HepG2 (cell line): ENCODE data around the gene RNF114.

Experiments used
- CREM ChIP-seq, 2 experiments: sonication (generic) in 1 of 2; formaldehyde crosslinking in 1 of 2; IDR thresholded peaks; 2 replicates each; pipeline versions ENCODE4 v1.4.0 to v1.6.1; 2016 to 2020; ENCODE audit warnings: antibody characterized with exemption in 1 of 2, mild to moderate bottlenecking in 1 of 2, missing genetic modification reagents in 1 of 2
- HDAC6 ChIP-seq: fragments of 200-600 bp; sonication (generic); IDR thresholded peaks from 2 replicates; pipeline ENCODE4 v1.7.0; 2017; ENCODE audit warnings: mild to moderate bottlenecking, antibody characterized with exemption, low read length, low read depth
- PLRG1 ChIP-seq: fragments of 450-650 bp; conservative IDR thresholded peaks from 2 replicates; pipeline ENCODE4 v1.6.1; 2016
- TF ChIP-seq, protein P1 (sequence below): sonication (generic); formaldehyde crosslinking; IDR thresholded peaks from 2 replicates; pipeline ENCODE4 v1.5.0; 2020; ENCODE audit warnings: mild to moderate bottlenecking, missing genetic modification reagents
- TF ChIP-seq, protein P2 (sequence below): sonication (generic); formaldehyde crosslinking; IDR thresholded peaks from 2 replicates; pipeline ENCODE4 v1.5.0; 2020; ENCODE audit warnings: mild to moderate bottlenecking, missing genetic modification reagents, moderate library complexity
- TF ChIP-seq, protein P3 (sequence below): sonication (generic); formaldehyde crosslinking; IDR thresholded peaks from 2 replicates; pipeline ENCODE4 v1.9.0; 2021; ENCODE audit warnings: missing genetic modification reagents, borderline replicate concordance

DNA sequence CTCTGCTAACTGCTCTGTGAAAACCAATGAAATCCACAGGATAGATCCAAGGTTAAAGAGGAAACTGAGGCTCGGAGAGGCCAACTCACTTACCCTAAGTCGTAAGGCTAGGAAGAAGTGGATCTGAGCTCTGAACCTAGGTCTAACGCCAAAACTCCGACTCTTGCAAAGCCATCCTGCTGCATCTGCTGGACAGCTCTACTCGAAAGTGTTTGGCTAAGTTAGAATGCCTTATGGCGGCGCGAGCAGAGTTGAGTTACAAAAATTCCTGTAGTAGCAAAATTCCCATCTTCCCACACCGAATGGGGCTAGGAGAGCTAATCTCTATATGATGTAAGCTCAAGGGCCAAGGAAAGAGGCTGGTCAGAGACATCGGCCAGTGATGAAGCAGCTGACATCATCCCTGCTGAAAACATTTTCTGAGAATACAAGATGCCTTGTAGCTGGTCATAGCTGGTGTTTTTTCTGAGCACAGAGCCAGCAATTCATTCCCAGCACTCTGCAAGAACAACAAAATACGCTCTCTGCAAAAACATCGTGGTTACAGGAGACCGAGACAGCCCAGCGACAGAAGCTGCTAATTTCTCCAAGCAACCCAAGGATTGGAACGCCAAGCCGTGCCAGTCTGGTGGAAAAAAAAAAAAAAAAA, 22.7 kb upstream of the RNF114 start:
- TF ChIP-seq CREM (IDR thresholded peaks at IDR 0.05) (no peak), CREM (CRISPR knock-in tag; IDR thresholded peaks at IDR 0.05) (no peak), HDAC6 (no peak), PLRG1 (no peak)
- TF ChIP-seq, protein P1, sequence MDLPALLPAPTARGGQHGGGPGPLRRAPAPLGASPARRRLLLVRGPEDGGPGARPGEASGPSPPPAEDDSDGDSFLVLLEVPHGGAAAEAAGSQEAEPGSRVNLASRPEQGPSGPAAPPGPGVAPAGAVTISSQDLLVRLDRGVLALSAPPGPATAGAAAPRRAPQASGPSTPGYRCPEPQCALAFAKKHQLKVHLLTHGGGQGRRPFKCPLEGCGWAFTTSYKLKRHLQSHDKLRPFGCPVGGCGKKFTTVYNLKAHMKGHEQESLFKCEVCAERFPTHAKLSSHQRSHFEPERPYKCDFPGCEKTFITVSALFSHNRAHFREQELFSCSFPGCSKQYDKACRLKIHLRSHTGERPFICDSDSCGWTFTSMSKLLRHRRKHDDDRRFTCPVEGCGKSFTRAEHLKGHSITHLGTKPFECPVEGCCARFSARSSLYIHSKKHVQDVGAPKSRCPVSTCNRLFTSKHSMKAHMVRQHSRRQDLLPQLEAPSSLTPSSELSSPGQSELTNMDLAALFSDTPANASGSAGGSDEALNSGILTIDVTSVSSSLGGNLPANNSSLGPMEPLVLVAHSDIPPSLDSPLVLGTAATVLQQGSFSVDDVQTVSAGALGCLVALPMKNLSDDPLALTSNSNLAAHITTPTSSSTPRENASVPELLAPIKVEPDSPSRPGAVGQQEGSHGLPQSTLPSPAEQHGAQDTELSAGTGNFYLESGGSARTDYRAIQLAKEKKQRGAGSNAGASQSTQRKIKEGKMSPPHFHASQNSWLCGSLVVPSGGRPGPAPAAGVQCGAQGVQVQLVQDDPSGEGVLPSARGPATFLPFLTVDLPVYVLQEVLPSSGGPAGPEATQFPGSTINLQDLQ (CRISPR knock-in tag), result no peak
- TF ChIP-seq, protein P2, sequence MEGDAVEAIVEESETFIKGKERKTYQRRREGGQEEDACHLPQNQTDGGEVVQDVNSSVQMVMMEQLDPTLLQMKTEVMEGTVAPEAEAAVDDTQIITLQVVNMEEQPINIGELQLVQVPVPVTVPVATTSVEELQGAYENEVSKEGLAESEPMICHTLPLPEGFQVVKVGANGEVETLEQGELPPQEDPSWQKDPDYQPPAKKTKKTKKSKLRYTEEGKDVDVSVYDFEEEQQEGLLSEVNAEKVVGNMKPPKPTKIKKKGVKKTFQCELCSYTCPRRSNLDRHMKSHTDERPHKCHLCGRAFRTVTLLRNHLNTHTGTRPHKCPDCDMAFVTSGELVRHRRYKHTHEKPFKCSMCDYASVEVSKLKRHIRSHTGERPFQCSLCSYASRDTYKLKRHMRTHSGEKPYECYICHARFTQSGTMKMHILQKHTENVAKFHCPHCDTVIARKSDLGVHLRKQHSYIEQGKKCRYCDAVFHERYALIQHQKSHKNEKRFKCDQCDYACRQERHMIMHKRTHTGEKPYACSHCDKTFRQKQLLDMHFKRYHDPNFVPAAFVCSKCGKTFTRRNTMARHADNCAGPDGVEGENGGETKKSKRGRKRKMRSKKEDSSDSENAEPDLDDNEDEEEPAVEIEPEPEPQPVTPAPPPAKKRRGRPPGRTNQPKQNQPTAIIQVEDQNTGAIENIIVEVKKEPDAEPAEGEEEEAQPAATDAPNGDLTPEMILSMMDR (CRISPR knock-in tag), result no peak
- TF ChIP-seq, protein P3, sequence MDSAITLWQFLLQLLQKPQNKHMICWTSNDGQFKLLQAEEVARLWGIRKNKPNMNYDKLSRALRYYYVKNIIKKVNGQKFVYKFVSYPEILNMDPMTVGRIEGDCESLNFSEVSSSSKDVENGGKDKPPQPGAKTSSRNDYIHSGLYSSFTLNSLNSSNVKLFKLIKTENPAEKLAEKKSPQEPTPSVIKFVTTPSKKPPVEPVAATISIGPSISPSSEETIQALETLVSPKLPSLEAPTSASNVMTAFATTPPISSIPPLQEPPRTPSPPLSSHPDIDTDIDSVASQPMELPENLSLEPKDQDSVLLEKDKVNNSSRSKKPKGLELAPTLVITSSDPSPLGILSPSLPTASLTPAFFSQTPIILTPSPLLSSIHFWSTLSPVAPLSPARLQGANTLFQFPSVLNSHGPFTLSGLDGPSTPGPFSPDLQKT (CRISPR knock-in tag), result no peak
